Neural progenitor cell (in vitro differentiated cells): ENCODE measurements around the gene RFPL3.

Experiments
- EZH2 ChIP-seq: fragments of 200-600 bp; sonication (generic); IDR thresholded peaks from 2 replicates; pipeline ENCODE4 v1.6.1; 2017; ENCODE audit warnings: antibody characterized with exemption, mild to moderate bottlenecking, moderate library complexity
- EZH2phosphoT487 ChIP-seq: fragments of 200-600 bp; sonication (generic); IDR thresholded peaks from 2 replicates; pipeline ENCODE4 v1.6.1; 2017; ENCODE audit warnings: antibody characterized with exemption
- TF ChIP-seq, protein P1 (sequence below): fragments of 200-600 bp; sonication (generic); IDR thresholded peaks from 2 replicates; pipeline ENCODE4 v1.5.1; 2017; ENCODE audit warnings: antibody characterized with exemption, mild to moderate bottlenecking

DNA sequence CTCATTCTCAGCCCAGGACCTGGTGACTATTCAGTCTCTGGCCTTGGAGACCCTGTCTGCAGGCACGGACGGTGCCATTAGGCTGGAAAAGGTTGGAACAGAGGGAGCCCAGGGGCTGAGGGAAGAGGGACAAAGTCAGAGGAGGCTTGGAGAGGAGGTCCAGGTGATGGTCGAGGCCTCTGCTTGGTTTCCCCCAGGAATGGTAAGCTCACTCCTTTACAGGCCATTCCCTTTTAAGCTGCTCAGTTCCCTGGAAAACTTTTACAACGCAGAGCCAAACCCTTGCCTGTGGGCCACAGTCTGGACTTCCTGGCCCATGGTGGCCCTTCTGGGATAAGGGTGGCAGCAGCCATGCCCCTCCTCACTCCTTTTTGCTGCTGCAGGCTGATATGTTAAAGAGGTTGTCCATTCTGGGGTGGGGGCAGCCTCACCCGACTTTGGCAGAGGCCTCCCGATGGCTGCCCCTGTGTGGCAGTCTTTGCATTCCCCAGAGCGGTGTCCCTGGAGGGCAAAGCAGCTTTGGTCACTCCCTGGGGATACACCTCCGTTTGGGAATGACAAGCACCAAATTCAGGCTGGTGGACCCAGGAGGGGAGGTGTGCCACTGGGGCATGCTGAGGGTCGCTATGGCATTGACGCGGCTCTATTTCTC, 34.0 kb upstream of the RFPL3 start:
- TF ChIP-seq EZH2: no peak
- TF ChIP-seq, protein P1, sequence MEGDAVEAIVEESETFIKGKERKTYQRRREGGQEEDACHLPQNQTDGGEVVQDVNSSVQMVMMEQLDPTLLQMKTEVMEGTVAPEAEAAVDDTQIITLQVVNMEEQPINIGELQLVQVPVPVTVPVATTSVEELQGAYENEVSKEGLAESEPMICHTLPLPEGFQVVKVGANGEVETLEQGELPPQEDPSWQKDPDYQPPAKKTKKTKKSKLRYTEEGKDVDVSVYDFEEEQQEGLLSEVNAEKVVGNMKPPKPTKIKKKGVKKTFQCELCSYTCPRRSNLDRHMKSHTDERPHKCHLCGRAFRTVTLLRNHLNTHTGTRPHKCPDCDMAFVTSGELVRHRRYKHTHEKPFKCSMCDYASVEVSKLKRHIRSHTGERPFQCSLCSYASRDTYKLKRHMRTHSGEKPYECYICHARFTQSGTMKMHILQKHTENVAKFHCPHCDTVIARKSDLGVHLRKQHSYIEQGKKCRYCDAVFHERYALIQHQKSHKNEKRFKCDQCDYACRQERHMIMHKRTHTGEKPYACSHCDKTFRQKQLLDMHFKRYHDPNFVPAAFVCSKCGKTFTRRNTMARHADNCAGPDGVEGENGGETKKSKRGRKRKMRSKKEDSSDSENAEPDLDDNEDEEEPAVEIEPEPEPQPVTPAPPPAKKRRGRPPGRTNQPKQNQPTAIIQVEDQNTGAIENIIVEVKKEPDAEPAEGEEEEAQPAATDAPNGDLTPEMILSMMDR: no peak
- no peak for TF ChIP-seq EZH2phosphoT487
